C4-2B (cell line): ENCODE results near the gene STARD13.

Experiments
- CTCF ChIP-seq: fragments of 450-650 bp; conservative IDR thresholded peaks from 2 replicates; pipeline ENCODE4 v1.5.1; 2017; ENCODE audit warnings: mild to moderate bottlenecking
- ZFX ChIP-seq: fragments of 450-650 bp; IDR thresholded peaks from 2 replicates; pipeline ENCODE4 v1.6.1; 2017

GRCh38 chr13:33197541-33197971 is 88.0 kb downstream of the STARD13 start:
- no peak for TF ChIP-seq CTCF
- no peak for TF ChIP-seq ZFX
